ENCODE data around the gene FAAH. TPM values are rescaled to one million over a fixed set of nuclear protein-coding genes. Genes with fewer than 3 reads are reported as not detected.

Gene FAAH
- total and polyA plus RNA-seq, 2 of the 4 experiments (the other 2 are of a cell fraction), result under 0.01 to 0.19 TPM

GRCh38 chr1:46370214-46370633, 23.9 kb upstream of the FAAH start:
- no CpG with 5 or more reads among the region's 3 CpGs for WGBS, 2 experiments (ENCODE audit: extremely low coverage in 2 of 2, insufficient read length in 1 of 2)
- dilution Hi-C loops (cut with HindIII; ENCODE audit: low sequenced_read_pairs, unreplicated experiment), result no loop called here

More at GRCh38 chr1:46370214-46370633, 23.9 kb upstream of the FAAH start:
- H3K36me3 ChIP-seq (ENCODE audit: control insufficient read depth, insufficient read depth, low read length), result peaks cover 10% of the 10 kb centered on the region
- ChIA-PET POLR2A (ENCODE audit: unreplicated experiment) (no interaction called here), CTCF (interaction anchor here (0.6 kb wide), 1 partner anchor 89 kb away, joined by 3 read pairs; no protein-coding TSS in a partner anchor)
- no peak overlapping the region for H2BK20ac ChIP-seq (ENCODE audit: low read depth, low read length)
- no peak overlapping the region for H2AFZ ChIP-seq (replicated peaks; ENCODE audit: low read length, poor library complexity)
- H3K9ac ChIP-seq (ENCODE audit: low read depth, low read length), result no peak overlapping the region
- no peak overlapping the region for H3K4ac ChIP-seq (ENCODE audit: low read depth, low read length)
- no peaks in the 10 kb centered on the region for H3K9me3 ChIP-seq (ENCODE audit: control insufficient read depth, insufficient read depth, low read length)
- no peak overlapping the region for H4K8ac ChIP-seq (ENCODE audit: low read depth in 2 of 2, low read length in 2 of 2)
- H3K4me2 ChIP-seq (ENCODE audit: low read depth, low read length), result no peak overlapping the region
- H3K4me3 ChIP-seq (ENCODE audit: insufficient read depth, low read depth, low read length), result no peak overlapping the region
- no peak overlapping the region for H3K27ac ChIP-seq (ENCODE audit: insufficient read depth, low read length)
- no peak overlapping the region for H3K23ac ChIP-seq (ENCODE audit: low read depth, low read length)
- no peak overlapping the region for H2BK15ac ChIP-seq (ENCODE audit: low read depth, low read length)
- ATAC-seq (ENCODE audit: low read depth) (no peak), DNase-seq (peak; percentile 45)
- H4K5ac ChIP-seq (ENCODE audit: low read depth, low read length), result no peak overlapping the region
- no peaks in the 10 kb centered on the region for H3K27me3 ChIP-seq (ENCODE audit: control insufficient read depth, insufficient read depth, low read length)
- H2AK9ac ChIP-seq (replicated peaks; ENCODE audit: low read depth, low read length, poor library complexity), result peak overlapping the region; percentile 33
- no peak overlapping the region for H2AK5ac ChIP-seq (ENCODE audit: low read depth, low read length)
- H4K20me1 ChIP-seq (ENCODE audit: insufficient read depth, low read length), result no peaks in the 10 kb centered on the region
- intact Hi-C loops (cut with micrococcal nuclease) (no loop called here), in situ Hi-C loops (cut with MboI; ENCODE audit: low sequenced_read_pairs) (no loop called here)
- no peak overlapping the region for H2BK5ac ChIP-seq (ENCODE audit: low read depth, low read length, poor library complexity, severe bottlenecking)
- H3K18ac ChIP-seq (ENCODE audit: low read depth, low read length), result no peak overlapping the region
- no peak overlapping the region for H2BK120ac ChIP-seq (ENCODE audit: low read depth, low read length)
- H4K91ac ChIP-seq (ENCODE audit: insufficient read depth, low read depth, low read length), result no peak overlapping the region
- no peaks in the 10 kb centered on the region for H3K4me1 ChIP-seq (ENCODE audit: control insufficient read depth, insufficient read depth, low read length)
- H3K56ac ChIP-seq (ENCODE audit: extremely low read depth, insufficient read depth, low read length), result no peak overlapping the region
- H3K14ac ChIP-seq (replicated peaks; ENCODE audit: low read depth, low read length), result no peak overlapping the region
- TF ChIP-seq CEBPB (IDR thresholded peaks at IDR 0.05; ENCODE audit: low read depth, low read length) (no peak), USF2 (IDR thresholded peaks at IDR 0.05; ENCODE audit: low read depth, low read length) (peak; percentile 24; the same call in 1 of the 2 replicates)
- no TSS peak for BruUV-seq (replicated peaks)
- H3K79me1 ChIP-seq (ENCODE audit: low read depth in 1 of 2, low read length in 2 of 2), result no peaks in the 10 kb centered on the region
- H3K9me1 ChIP-seq (ENCODE audit: insufficient read depth, low read length), result 0 out of 2 replicates have a peak, but pooled peaks cover 4% of the 10 kb centered on the region
